ENCODE measurements around the gene ADGRA3. TPM values are rescaled to one million over a fixed set of nuclear protein-coding genes. Genes with fewer than 3 reads are reported as not detected.
A peak's percentile ranks its signal among the peaks of the same experiment; 100 is the strongest.

The ADGRA3 gene
- total RNA-seq, 2 donors from 2014 or later: 51.8 to 54.9 TPM

GRCh38 chr4:22531311-22532019 lies 15.6 kb upstream of the ADGRA3 start:
- Mint-ChIP-seq H3K4me3 (no peak overlapping the region), H3K27me3 (ENCODE audit: insufficient read depth) (peaks cover 1% of the 10 kb centered on the region), H3K9me3 (peaks cover 44% of the 10 kb centered on the region), H3K27ac (no peak overlapping the region), H3K4me1 (no peaks in the 10 kb centered on the region), H3K36me3 (ENCODE audit: low read depth) (peaks cover 1% of the 10 kb centered on the region)
- Histone ChIP-seq H3K9ac (ENCODE audit: extremely low read depth, low read length, poor library complexity, severe bottlenecking) (no peak overlapping the region), H3K36me3 (ENCODE audit: control insufficient read depth, insufficient read depth, low read length) (no peaks in the 10 kb centered on the region), H3K9me3 (ENCODE audit: control insufficient read depth, low read length) (peaks cover 37% of the 10 kb centered on the region), H3K27ac (ENCODE audit: low read depth, low read length) (no peak overlapping the region), H3K4me1 (ENCODE audit: control insufficient read depth, insufficient read depth, low read length) (no peaks in the 10 kb centered on the region), H3K4me3 (ENCODE audit: low read length) (no peak overlapping the region), H3K27me3 (ENCODE audit: control insufficient read depth, insufficient read depth, low read length, poor library complexity, severe bottlenecking) (no peaks in the 10 kb centered on the region)
- DNase-seq: no peak
- TF ChIP-seq CTCF (conservative IDR thresholded peaks at IDR 0.05): no peak
- 82 to 86% methylated on average over 4 of the region's 4 CpGs for WGBS, 2 experiments (ENCODE audit: insufficient coverage in 1 of 2, insufficient read length in 1 of 2)

GRCh38 chr4:22524895-22525294 lies 9.0 kb upstream of the ADGRA3 start:
- Histone ChIP-seq H3K27ac (ENCODE audit: low read depth, low read length) (no peak overlapping the region), H3K4me1 (ENCODE audit: control insufficient read depth, insufficient read depth, low read length) (peaks cover 3% of the 10 kb centered on the region), H3K9ac (ENCODE audit: extremely low read depth, low read length, poor library complexity, severe bottlenecking) (no peak overlapping the region), H3K36me3 (ENCODE audit: control insufficient read depth, insufficient read depth, low read length) (no peaks in the 10 kb centered on the region), H3K27me3 (ENCODE audit: control insufficient read depth, insufficient read depth, low read length, poor library complexity, severe bottlenecking) (no peaks in the 10 kb centered on the region), H3K9me3 (ENCODE audit: control insufficient read depth, low read length) (peaks cover 4% of the 10 kb centered on the region), H3K4me3 (ENCODE audit: low read length) (no peak overlapping the region)
- Mint-ChIP-seq H3K4me1 (peaks cover 12% of the 10 kb centered on the region), H3K36me3 (ENCODE audit: low read depth) (no peaks in the 10 kb centered on the region), H3K4me3 (no peak overlapping the region), H3K27me3 (ENCODE audit: insufficient read depth) (peaks cover 2% of the 10 kb centered on the region), H3K9me3 (peaks cover 3% of the 10 kb centered on the region), H3K27ac (no peak overlapping the region)
- WGBS, 2 experiments (ENCODE audit: insufficient coverage in 1 of 2, insufficient read length in 1 of 2): 93 to 100% methylated on average over 2 to 3 of the region's 3 CpGs
- no peak for TF ChIP-seq CTCF (conservative IDR thresholded peaks at IDR 0.05)
- no peak for DNase-seq

- no peak for TF ChIP-seq CTCF (conservative IDR thresholded peaks at IDR 0.05)
- H3K4me1 Mint-ChIP-seq: peaks cover 12% of the 10 kb centered on the region
- H3K4me3 Mint-ChIP-seq: no peak overlapping the region
- peaks cover 6% of the 10 kb centered on the region for H3K9me3 Mint-ChIP-seq
- no peak overlapping the region for H3K27ac Mint-ChIP-seq
- H3K4me1 ChIP-seq (ENCODE audit: control insufficient read depth, insufficient read depth, low read length): peaks cover 3% of the 10 kb centered on the region
- H3K36me3 Mint-ChIP-seq (ENCODE audit: low read depth): no peaks in the 10 kb centered on the region
- H3K36me3 ChIP-seq (ENCODE audit: control insufficient read depth, insufficient read depth, low read length): no peaks in the 10 kb centered on the region
- DNase-seq: peak; percentile 70
- H3K4me3 ChIP-seq (ENCODE audit: low read length): no peak overlapping the region
- H3K27ac ChIP-seq (ENCODE audit: low read depth, low read length): no peak overlapping the region
- peaks cover 2% of the 10 kb centered on the region for H3K27me3 Mint-ChIP-seq (ENCODE audit: insufficient read depth)
- peaks cover 4% of the 10 kb centered on the region for H3K9me3 ChIP-seq (ENCODE audit: control insufficient read depth, low read length)
- WGBS, 2 experiments (ENCODE audit: insufficient coverage in 1 of 2, insufficient read length in 1 of 2): 41 to 44% methylated on average over 6 to 9 of the region's 9 CpGs
- H3K9ac ChIP-seq (ENCODE audit: extremely low read depth, low read length, poor library complexity, severe bottlenecking): no peak overlapping the region
- no peaks in the 10 kb centered on the region for H3K27me3 ChIP-seq (ENCODE audit: control insufficient read depth, insufficient read depth, low read length, poor library complexity, severe bottlenecking)
These were observed 7.0 kb upstream of the ADGRA3 start for GRCh38 chr4:22522706-22523501.
